ENCODE results near the gene SFTPA2.
A peak's percentile ranks its signal among the peaks of the same experiment; 100 is the strongest.
"Not testable (repeated sequence)": the region's sequence is repeated elsewhere in the genome, so short reads cannot be mapped to it uniquely, and the experiment has no call there.

SFTPA2 gene

GRCh38 chr10:79509306-79509933, 50.8 kb downstream of the SFTPA2 start:
- not testable (repeated sequence) for H3K27ac Mint-ChIP-seq, H3K9me3 Mint-ChIP-seq, H3K36me3 Mint-ChIP-seq, H3K4me1 Mint-ChIP-seq, H3K4me3 Mint-ChIP-seq
- ATAC-seq, result peak; percentile 49
- H3K27me3 Mint-ChIP-seq, result peaks cover 26% of the 10 kb centered on the region

- not testable (repeated sequence) for H3K4me1 Mint-ChIP-seq, ATAC-seq, H3K4me3 Mint-ChIP-seq, H3K36me3 Mint-ChIP-seq, H3K27ac Mint-ChIP-seq, H3K9me3 Mint-ChIP-seq
- H3K27me3 Mint-ChIP-seq, result peaks cover 32% of the 10 kb centered on the region
Observed at GRCh38 chr10:79508245-79508644, 52.0 kb downstream of the SFTPA2 start.

GRCh38 chr10:79507440-79508167, 52.6 kb downstream of the SFTPA2 start:
- Mint-ChIP-seq H3K9me3 (no peaks in the 10 kb centered on the region), H3K27ac (no peak overlapping the region)

More at GRCh38 chr10:79507440-79508167, 52.6 kb downstream of the SFTPA2 start:
- Mint-ChIP-seq H3K4me1 (no peaks in the 10 kb centered on the region), H3K4me3 (no peak overlapping the region), H3K27me3 (peaks cover 38% of the 10 kb centered on the region), H3K36me3 (no peaks in the 10 kb centered on the region)
- no peak for ATAC-seq

Data from stimulated activated memory B cell treated with anti-CD40 and anti-IgM and Interleukin-4, amounts not matched to agents 10 μg/mL and 1 μg/mL and 100 μg/mL, for 72 hours (primary cell).